WERI-Rb-1 (cell line): Measurements from ENCODE around the gene TSKU.

Source experiments
- DNase-seq: peaks from one replicate; pipeline ENCODE4 v3.0.0-alpha.2; 2020
- H3K27ac ChIP-seq: fragments of 250-450 bp; sonication (Bioruptor Pico); 2 replicates; pipeline ENCODE4 v1.5.1; 2020; ENCODE audit warnings: mild to moderate bottlenecking, moderate library complexity
- H3K27me3 ChIP-seq: fragments of 250-450 bp; sonication (Bioruptor Pico); 2 replicates; pipeline ENCODE4 v1.5.1; 2021; ENCODE audit warnings: mild to moderate bottlenecking, low read depth, moderate library complexity; ENCODE audit not compliant: insufficient read depth, severe bottlenecking
- H3K36me3 ChIP-seq: fragments of 250-450 bp; sonication (Bioruptor Pico); 2 replicates; pipeline ENCODE4 v1.5.1; 2020; ENCODE audit warnings: mild to moderate bottlenecking, moderate library complexity
- H3K4me3 ChIP-seq: 2 replicates; pipeline ENCODE4 v1.5.1; 2011; ENCODE audit warnings: low read depth, mild to moderate bottlenecking, control low read depth, low read length
- H3K9me3 ChIP-seq: fragments of 250-450 bp; sonication (Bioruptor Pico); 2 replicates; pipeline ENCODE4 v1.5.1; 2021; ENCODE audit warnings: mild to moderate bottlenecking, moderate library complexity; ENCODE audit not compliant: severe bottlenecking
- CTCF ChIP-seq: IDR thresholded peaks from 2 replicates; pipeline ENCODE4 v1.5.1; 2011; ENCODE audit warnings: low read depth, mild to moderate bottlenecking, control low read depth, inconsistent platforms, low read length

The TSKU gene

GRCh38 chr11:76794371-76795289 is 11.5 kb downstream of the TSKU start:
- Histone ChIP-seq H3K9me3 (no peaks in the 10 kb centered on the region), H3K4me3 (no peak overlapping the region), H3K27me3 (no peaks in the 10 kb centered on the region), H3K36me3 (peaks cover 28% of the 10 kb centered on the region), H3K27ac (peak overlapping the region; percentile 72)
- TF ChIP-seq CTCF, result no peak
- DNase-seq, result no peak

GRCh38 chr11:76795290-76795935 is 12.3 kb downstream of the TSKU start:
- H3K27ac ChIP-seq, result no peak overlapping the region
- no peaks in the 10 kb centered on the region for H3K9me3 ChIP-seq
- TF ChIP-seq CTCF, result no peak
- H3K27me3 ChIP-seq, result no peaks in the 10 kb centered on the region
- H3K36me3 ChIP-seq, result peaks cover 28% of the 10 kb centered on the region
- DNase-seq, result no peak
- no peak overlapping the region for H3K4me3 ChIP-seq

DNA sequence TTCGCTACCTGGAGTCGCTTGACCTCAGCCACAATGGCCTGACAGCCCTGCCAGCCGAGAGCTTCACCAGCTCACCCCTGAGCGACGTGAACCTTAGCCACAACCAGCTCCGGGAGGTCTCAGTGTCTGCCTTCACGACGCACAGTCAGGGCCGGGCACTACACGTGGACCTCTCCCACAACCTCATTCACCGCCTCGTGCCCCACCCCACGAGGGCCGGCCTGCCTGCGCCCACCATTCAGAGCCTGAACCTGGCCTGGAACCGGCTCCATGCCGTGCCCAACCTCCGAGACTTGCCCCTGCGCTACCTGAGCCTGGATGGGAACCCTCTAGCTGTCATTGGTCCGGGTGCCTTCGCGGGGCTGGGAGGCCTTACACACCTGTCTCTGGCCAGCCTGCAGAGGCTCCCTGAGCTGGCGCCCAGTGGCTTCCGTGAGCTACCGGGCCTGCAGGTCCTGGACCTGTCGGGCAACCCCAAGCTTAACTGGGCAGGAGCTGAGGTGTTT is 12.8 kb downstream of the TSKU start:
- H3K4me3 ChIP-seq, result no peak overlapping the region
- no peaks in the 10 kb centered on the region for H3K9me3 ChIP-seq
- peaks cover 28% of the 10 kb centered on the region for H3K36me3 ChIP-seq
- no peak for TF ChIP-seq CTCF
- H3K27ac ChIP-seq, result no peak overlapping the region
- no peak for DNase-seq
- H3K27me3 ChIP-seq, result no peaks in the 10 kb centered on the region

DNA sequence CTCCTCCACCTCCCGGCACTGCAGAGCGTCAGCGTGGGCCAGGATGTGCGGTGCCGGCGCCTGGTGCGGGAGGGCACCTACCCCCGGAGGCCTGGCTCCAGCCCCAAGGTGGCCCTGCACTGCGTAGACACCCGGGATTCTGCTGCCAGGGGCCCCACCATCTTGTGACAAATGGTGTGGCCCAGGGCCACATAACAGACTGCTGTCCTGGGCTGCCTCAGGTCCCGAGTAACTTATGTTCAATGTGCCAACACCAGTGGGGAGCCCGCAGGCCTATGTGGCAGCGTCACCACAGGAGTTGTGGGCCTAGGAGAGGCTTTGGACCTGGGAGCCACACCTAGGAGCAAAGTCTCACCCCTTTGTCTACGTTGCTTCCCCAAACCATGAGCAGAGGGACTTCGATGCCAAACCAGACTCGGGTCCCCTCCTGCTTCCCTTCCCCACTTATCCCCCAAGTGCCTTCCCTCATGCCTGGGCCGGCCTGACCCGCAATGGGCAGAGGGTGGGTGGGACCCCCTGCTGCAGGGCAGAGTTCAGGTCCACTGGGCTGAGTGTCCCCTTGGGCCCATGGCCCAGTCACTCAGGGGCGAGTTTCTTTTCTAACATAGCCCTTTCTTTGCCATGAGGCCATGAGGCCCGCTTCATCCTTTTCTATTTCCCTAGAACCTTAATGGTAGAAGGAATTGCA is 13.5 kb downstream of the TSKU start:
- H3K27ac ChIP-seq, result no peak overlapping the region
- H3K9me3 ChIP-seq, result no peaks in the 10 kb centered on the region
- no peak overlapping the region for H3K4me3 ChIP-seq
- peaks cover 24% of the 10 kb centered on the region for H3K36me3 ChIP-seq
- no peak for TF ChIP-seq CTCF
- DNase-seq, result no peak
- no peaks in the 10 kb centered on the region for H3K27me3 ChIP-seq

GRCh38 chr11:76797341-76798201 is 14.4 kb downstream of the TSKU start:
- no peak overlapping the region for H3K4me3 ChIP-seq
- peaks cover 23% of the 10 kb centered on the region for H3K36me3 ChIP-seq
- H3K9me3 ChIP-seq, result no peaks in the 10 kb centered on the region
- no peaks in the 10 kb centered on the region for H3K27me3 ChIP-seq
- no peak for TF ChIP-seq CTCF
- no peak for DNase-seq
- H3K27ac ChIP-seq, result no peak overlapping the region
